AG09309 (cell line): Measurements from ENCODE around the gene IVD.

Source experiments
- DNase-seq: peaks from one replicate; pipeline ENCODE4 v3.0.0-alpha.2; 2010; ENCODE audit warnings: low read depth
- H3K4me3 ChIP-seq: 2 replicates; pipeline ENCODE4 v1.5.1; 2011; ENCODE audit warnings: mild to moderate bottlenecking, low read depth, low read length, moderate library complexity; ENCODE audit not compliant: control insufficient read depth
- TF ChIP-seq, protein P1 (sequence below): IDR thresholded peaks from 2 replicates; pipeline ENCODE4 v1.5.1; 2011; ENCODE audit warnings: mild to moderate bottlenecking, low read depth, low read length, inconsistent platforms; ENCODE audit not compliant: insufficient read depth, control insufficient read depth; ENCODE audit errors: missing control alignments

The IVD gene

DNA sequence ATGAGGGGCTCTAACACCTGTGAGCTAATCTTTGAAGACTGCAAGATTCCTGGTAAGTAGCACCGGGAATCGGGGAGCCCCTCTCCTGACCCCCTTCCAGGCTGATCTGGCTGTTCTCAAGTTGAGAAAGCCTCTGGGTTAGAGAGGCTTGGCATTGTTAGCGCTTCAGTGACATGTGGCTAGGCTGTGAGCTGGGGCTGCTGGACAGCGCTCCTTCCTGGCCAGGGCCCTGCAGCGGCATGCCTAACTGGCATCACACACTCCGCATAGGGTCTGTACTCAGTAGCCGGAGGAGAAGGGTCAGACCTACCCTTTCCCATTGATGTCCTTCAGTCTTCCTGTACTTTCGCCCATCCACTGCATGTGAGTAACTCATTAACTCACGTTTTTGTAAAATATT lies 7.4 kb downstream of the IVD start:
- TF ChIP-seq, protein P1, sequence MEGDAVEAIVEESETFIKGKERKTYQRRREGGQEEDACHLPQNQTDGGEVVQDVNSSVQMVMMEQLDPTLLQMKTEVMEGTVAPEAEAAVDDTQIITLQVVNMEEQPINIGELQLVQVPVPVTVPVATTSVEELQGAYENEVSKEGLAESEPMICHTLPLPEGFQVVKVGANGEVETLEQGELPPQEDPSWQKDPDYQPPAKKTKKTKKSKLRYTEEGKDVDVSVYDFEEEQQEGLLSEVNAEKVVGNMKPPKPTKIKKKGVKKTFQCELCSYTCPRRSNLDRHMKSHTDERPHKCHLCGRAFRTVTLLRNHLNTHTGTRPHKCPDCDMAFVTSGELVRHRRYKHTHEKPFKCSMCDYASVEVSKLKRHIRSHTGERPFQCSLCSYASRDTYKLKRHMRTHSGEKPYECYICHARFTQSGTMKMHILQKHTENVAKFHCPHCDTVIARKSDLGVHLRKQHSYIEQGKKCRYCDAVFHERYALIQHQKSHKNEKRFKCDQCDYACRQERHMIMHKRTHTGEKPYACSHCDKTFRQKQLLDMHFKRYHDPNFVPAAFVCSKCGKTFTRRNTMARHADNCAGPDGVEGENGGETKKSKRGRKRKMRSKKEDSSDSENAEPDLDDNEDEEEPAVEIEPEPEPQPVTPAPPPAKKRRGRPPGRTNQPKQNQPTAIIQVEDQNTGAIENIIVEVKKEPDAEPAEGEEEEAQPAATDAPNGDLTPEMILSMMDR, result no peak
- no peak for DNase-seq
- no peak overlapping the region for H3K4me3 ChIP-seq

DNA sequence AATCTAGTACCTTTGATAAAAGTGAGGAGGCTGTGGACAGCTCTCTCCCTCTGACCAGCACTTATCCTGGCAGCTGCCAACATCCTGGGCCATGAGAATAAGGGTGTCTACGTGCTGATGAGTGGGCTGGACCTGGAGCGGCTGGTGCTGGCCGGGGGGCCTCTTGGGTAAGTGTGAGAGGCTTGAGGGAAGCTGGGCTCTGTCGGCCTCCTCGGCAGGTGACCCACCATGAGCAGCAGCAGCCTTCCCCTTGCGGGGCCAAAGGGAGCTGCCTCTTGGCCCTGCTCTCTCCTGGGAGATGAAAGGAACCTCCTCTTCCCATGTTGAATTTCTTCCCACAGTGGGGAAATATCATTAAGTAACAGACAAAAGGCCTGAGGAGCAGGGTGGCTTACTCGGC lies 9.2 kb downstream of the IVD start:
- no peak for DNase-seq
- H3K4me3 ChIP-seq, result no peak overlapping the region
- TF ChIP-seq, protein P1, result no peak

DNA sequence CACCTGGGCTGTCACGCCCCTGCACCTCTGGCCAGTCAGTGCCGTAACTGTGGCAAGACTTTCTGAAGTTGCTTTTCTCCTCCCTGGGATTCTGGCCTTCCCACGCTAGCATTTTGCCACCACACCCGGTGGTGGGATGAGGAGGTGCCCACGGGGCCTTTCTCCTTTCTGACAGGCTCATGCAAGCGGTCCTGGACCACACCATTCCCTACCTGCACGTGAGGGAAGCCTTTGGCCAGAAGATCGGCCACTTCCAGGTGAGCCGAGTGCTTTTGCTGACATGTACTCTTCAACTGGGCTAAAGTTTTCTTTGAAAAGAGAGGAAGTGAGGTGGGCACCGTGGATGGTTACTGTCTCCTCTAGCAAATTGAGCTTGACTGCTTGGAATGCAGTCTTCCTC lies 9.6 kb downstream of the IVD start:
- TF ChIP-seq, protein P1, result no peak
- no peak overlapping the region for H3K4me3 ChIP-seq
- DNase-seq, result no peak

DNA sequence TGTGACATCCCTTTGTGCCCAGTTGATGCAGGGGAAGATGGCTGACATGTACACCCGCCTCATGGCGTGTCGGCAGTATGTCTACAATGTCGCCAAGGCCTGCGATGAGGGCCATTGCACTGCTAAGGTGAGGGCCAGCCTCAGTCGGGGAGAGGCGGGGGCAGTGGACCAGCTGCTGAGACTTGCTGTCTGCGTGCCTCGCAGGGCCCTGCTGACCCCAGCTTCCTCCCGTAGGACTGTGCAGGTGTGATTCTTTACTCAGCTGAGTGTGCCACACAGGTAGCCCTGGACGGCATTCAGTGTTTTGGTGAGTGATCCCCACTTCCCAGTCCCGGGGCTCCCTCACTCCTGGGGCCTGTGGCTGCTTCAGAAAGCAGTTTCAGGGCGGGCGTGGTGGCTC lies 10.5 kb downstream of the IVD start:
- DNase-seq, result no peak
- no peak overlapping the region for H3K4me3 ChIP-seq
- TF ChIP-seq, protein P1, result no peak

DNA sequence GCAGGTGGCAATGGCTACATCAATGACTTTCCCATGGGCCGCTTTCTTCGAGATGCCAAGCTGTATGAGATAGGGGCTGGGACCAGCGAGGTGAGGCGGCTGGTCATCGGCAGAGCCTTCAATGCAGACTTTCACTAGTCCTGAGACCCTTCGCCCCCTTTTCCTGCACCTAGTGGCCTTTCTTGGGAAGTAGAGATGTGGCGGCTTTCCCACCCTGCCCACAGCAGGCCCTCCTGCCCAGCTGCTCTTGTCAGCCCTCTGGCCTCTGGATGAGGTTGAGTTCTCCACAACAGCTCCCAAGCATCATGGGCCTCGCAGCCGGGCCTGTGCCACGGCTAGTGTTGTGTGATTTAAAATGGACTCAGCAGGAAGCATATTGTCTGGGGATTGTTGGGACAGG lies 12.5 kb downstream of the IVD start:
- DNase-seq, result no peak
- TF ChIP-seq, protein P1, result no peak
- no peak overlapping the region for H3K4me3 ChIP-seq

DNA sequence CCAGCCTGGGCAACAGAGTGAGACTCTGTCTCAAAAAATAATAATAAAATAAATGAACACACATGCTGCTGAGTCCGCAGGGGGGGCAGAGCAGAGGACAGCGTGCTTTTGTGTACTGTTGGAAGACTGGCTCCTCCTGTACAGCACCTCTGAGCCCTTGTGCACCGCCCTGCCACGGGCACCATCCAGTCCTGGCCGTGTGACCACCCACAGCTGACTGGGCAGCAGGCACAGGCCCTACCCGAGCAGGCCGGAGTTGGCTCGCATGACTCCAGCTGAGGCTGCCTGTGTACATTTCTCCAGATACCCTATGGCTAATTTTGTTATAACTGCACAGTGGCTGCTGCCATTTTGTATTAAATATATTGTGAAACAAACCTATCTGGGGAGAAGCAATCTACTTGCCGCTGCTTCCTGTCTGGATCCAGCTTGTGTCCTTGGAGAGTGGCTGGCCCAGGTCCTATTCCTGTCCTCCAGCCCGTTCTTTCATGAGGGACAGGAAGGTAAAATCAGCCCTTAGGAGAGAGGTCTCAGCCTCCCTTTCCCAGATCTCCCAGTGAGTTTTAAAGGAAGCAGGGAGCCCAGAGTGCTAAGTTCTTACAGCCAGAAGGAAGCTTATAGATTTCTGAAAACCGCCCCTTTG lies 14.6 kb downstream of the IVD start:
- DNase-seq, result no peak
- TF ChIP-seq, protein P1, result no peak
- H3K4me3 ChIP-seq, result no peak overlapping the region

DNA sequence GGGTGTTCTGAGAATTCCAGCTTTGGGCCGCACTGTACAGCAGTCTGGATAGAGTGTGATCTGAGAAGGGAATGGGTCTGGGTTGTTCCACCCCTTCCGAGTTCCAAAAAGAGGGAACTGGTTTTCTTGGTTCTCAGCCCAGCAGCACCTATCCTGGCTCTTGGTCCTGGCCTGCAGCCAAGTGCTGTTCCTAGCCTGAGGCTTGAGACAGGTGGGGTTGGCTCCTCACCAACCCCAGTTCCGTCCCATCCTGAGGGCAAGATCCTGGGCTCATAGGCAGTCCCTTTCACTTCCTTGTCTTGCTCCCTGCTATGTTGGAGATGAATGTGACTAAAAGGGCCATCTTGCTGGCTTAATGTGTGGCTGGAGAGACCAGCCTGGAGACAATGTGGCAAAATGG lies 15.2 kb downstream of the IVD start:
- no peak for DNase-seq
- H3K4me3 ChIP-seq, result no peak overlapping the region
- TF ChIP-seq, protein P1, result no peak
